GM12878 (cell line): Measurements from ENCODE around the gene FOXF1. TPM values are rescaled to one million over a fixed set of nuclear protein-coding genes. Genes with fewer than 3 reads are reported as not detected.

Experiments
- ATAC-seq: fragments of 200-7000 bp; cut with Tn5 transposase; 3 replicates; pipeline ENCODE4 v1.9.1; 2020; ENCODE audit warnings: mild to moderate bottlenecking, moderate library complexity
- BruUV-seq: library from RNA; stranded (reverse); fragments of 400-500 nt; replicated peaks from 2 replicates; lab custom pipeline; 2021; lab: Mats Ljungman, UMichigan
- CTCF ChIA-PET: fragments of 300-600 bp; sonication (Branson Sonifier 250); formaldehyde crosslinking; extraction: SDS; loops from one replicate; lab custom pipeline; 2021; ENCODE audit warnings: inconsistent platforms; lab: Yijun Ruan, JAX
- POLR2A ChIA-PET: fragments of 350-600 bp; formaldehyde crosslinking; extraction: SDS; loops from one replicate; lab custom pipeline; 2021; ENCODE audit warnings: inconsistent platforms; lab: Charles Lee
- RAD21 ChIA-PET: fragments of 300-600 bp; sonication (Branson Sonifier 250); formaldehyde crosslinking; loops from one replicate; lab custom pipeline; 2023; ENCODE audit warnings: antibody characterized with exemption; ENCODE audit not compliant: unreplicated experiment; lab: Charles Lee
- SMC1A ChIA-PET: fragments of 300-600 bp; sonication (Branson Sonifier 250); formaldehyde crosslinking; loops from one replicate; lab custom pipeline; 2023; ENCODE audit not compliant: unreplicated experiment, uncharacterized antibody; lab: Charles Lee
- DNase-seq: peaks from one replicate; pipeline ENCODE4 v3.0.0-alpha.2; 2011; ENCODE audit warnings: low read depth, low spot score
- FAIRE-seq: peaks from 3 replicates; lab custom pipeline; 2011; peaks lifted over from hg19 to GRCh38; lab: Jason Lieb, UNC
- H2AFZ ChIP-seq: 2 replicates; pipeline ENCODE4 v1.6.0; 2011; ENCODE audit warnings: low read depth, low read length, control low read depth; ENCODE audit not compliant: control insufficient read depth
- H3K27ac ChIP-seq: 2 replicates; pipeline ENCODE4 v1.5.1; 2011; ENCODE audit warnings: control low read depth; ENCODE audit not compliant: control insufficient read depth, insufficient read depth
- H3K27me3 ChIP-seq, 2 experiments: replicated peaks in 1 of 2; 2 replicates each; pipeline versions ENCODE4 v1.6.0 to v1.6.1; 2011; ENCODE audit warnings: low read length in 1 of 2; ENCODE audit not compliant: control insufficient read depth in 2 of 2, insufficient read depth in 2 of 2
- H3K36me3 ChIP-seq, 2 experiments: 2 replicates each; pipeline ENCODE4 v1.5.1; 2011; ENCODE audit warnings: low read length in 1 of 2; ENCODE audit not compliant: control insufficient read depth in 2 of 2, insufficient read depth in 2 of 2
- H3K4me1 ChIP-seq: 2 replicates; pipeline ENCODE4 v1.6.1; 2011; ENCODE audit warnings: mild to moderate bottlenecking, low read length, moderate library complexity, mixed read lengths; ENCODE audit not compliant: control insufficient read depth, insufficient read depth
- H3K4me2 ChIP-seq: 2 replicates; pipeline ENCODE4 v1.6.0; 2011; ENCODE audit warnings: control low read depth; ENCODE audit not compliant: control insufficient read depth, insufficient read depth
- H3K4me3 ChIP-seq: fragments of 200-600 bp; sonication (generic); 2 replicates; pipeline ENCODE4 v1.5.1; 2016
- H3K79me2 ChIP-seq: 2 replicates; pipeline ENCODE4 v1.6.0; 2011; ENCODE audit warnings: low read length; ENCODE audit not compliant: control insufficient read depth, insufficient read depth
- H3K9ac ChIP-seq: 2 replicates; pipeline ENCODE4 v1.8.0; 2011; ENCODE audit warnings: low read length, control low read depth, mixed read lengths; ENCODE audit not compliant: control insufficient read depth, insufficient read depth
- H3K9me3 ChIP-seq: replicated peaks from 3 replicates; pipeline ENCODE4 v1.5.1; 2011; ENCODE audit warnings: mild to moderate bottlenecking, low read length; ENCODE audit not compliant: control insufficient read depth, insufficient read depth
- H4K20me1 ChIP-seq: 2 replicates; pipeline ENCODE4 v1.6.0; 2011; ENCODE audit not compliant: control insufficient read depth, insufficient read depth
- HDAC6 ChIP-seq: fragments of 200-600 bp; sonication (generic); IDR thresholded peaks from one replicate; pipeline ENCODE4 v1.8.0; 2017; ENCODE audit warnings: antibody characterized with exemption; ENCODE audit not compliant: unreplicated experiment
- SMC3 ChIP-seq: IDR thresholded peaks from 2 replicates; pipeline ENCODE4 v1.6.1; 2011; ENCODE audit warnings: low read length, improper control_type of control experiment, borderline replicate concordance
- SP1 ChIP-seq: IDR thresholded peaks from one replicate; pipeline ENCODE4 v1.6.1; 2011; ENCODE audit warnings: low read depth, low read length
- SREBF1 ChIP-seq: IDR thresholded peaks from 2 replicates; pipeline ENCODE4 v1.6.1; 2012; ENCODE audit warnings: mild to moderate bottlenecking, low read length
- WGBS: methylation state at CpG from one replicate; pipeline ENCODE4 v1.1.6; 2016; ENCODE audit warnings: low lambda C conversion rate; ENCODE audit not compliant: insufficient replicate concordance, insufficient coverage; ENCODE audit errors: missing lambda C conversion rate; 5-methylcytosine and 5-hydroxymethylcytosine counted together
- in situ Hi-C: fragments of 300-500 bp; cut with MboI; formaldehyde crosslinking; loops from 9 replicates; pipeline ENCODE4 v1.14.3; 2018; ENCODE audit warnings: mixed read lengths
- intact Hi-C: fragments of 100-400 bp; cut with micrococcal nuclease; formaldehyde crosslinking; loops from one replicate; pipeline ENCODE4 v1.14.2; 2022; ENCODE audit not compliant: unreplicated experiment
- polyA plus RNA-seq, 11 experiments: library from polyadenylated mRNA; depleted of rRNA in 4 of 11; unstranded in 6 of 11; stranded (reverse) in 5 of 11; fragments of >200 nt; fragmentation: Nextera tagmentation in 4 of 11; fragmentation: Illumina TruSeq in 1 of 11; extraction: Ambion mirVana in 4 of 11; extraction: Trizol in 1 of 11; gene quantifications; 1 replicate in 1 of 11; 2 replicates in 10 of 11; pipeline versions ENCODE4 v1.2.1 to v1.2.3, GENCODE V29; 2011 to 2016; ENCODE audit warnings: inconsistent platforms in 2 of 11, missing spikeins in 2 of 11, low read depth in 1 of 11
- total RNA-seq, 4 experiments: library from RNA; depleted of rRNA in 3 of 4; stranded (reverse); fragments of >200 nt in 3 of 4; fragmentation: Illumina TruSeq in 1 of 4; extraction: Trizol in 1 of 4; gene quantifications; 2 replicates each; pipeline versions ENCODE4 v1.2.1 to v1.2.3, GENCODE V29; 2013 to 2021
- TF ChIP-seq, protein P1 (sequence below): fragments of 450-650 bp; IDR thresholded peaks from 2 replicates; pipeline ENCODE4 v1.6.1; 2016; ENCODE audit warnings: mild to moderate bottlenecking
- TF ChIP-seq, protein P2 (sequence below): fragments of 150-350 bp; IDR thresholded peaks from 2 replicates; pipeline ENCODE4 v1.6.1; 2014; ENCODE audit warnings: mild to moderate bottlenecking, low read depth, low read length

FOXF1 gene
- total and polyA plus RNA-seq, 10 of the 15 experiments (the other 5 are each of a cell fraction or from before 2014, with no cell fraction given): 0.01 TPM; not detected in 9

DNA sequence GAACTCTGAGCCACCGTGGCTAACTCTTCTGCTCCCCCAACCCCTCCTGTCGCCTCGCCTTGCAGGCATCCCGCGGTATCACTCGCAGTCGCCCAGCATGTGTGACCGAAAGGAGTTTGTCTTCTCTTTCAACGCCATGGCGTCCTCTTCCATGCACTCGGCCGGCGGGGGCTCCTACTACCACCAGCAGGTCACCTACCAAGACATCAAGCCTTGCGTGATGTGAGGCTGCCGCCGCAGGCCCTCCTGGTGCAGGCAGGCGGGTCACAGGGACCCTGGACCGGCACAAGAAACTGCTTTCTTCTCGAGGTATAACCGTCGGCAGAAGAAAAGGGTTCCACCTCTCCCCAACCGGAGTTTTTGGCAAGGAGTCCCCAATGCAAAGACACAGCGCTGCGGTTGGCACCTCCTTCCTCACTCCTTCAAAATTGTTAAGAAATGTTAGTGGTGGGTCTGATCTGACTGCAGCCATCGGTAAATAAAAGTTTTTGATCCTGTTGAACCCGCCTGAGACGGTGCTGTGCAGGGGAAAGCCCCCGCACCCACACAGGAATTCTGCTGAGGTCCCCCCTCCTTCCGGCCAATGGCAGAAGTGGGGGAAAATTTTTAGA lies 2.6 kb downstream of the FOXF1 start (continued):
- TF ChIP-seq, protein P1, sequence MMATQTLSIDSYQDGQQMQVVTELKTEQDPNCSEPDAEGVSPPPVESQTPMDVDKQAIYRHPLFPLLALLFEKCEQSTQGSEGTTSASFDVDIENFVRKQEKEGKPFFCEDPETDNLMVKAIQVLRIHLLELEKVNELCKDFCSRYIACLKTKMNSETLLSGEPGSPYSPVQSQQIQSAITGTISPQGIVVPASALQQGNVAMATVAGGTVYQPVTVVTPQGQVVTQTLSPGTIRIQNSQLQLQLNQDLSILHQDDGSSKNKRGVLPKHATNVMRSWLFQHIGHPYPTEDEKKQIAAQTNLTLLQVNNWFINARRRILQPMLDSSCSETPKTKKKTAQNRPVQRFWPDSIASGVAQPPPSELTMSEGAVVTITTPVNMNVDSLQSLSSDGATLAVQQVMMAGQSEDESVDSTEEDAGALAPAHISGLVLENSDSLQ: no peak
- no peak for TF ChIP-seq SMC3
- TF ChIP-seq, protein P2, sequence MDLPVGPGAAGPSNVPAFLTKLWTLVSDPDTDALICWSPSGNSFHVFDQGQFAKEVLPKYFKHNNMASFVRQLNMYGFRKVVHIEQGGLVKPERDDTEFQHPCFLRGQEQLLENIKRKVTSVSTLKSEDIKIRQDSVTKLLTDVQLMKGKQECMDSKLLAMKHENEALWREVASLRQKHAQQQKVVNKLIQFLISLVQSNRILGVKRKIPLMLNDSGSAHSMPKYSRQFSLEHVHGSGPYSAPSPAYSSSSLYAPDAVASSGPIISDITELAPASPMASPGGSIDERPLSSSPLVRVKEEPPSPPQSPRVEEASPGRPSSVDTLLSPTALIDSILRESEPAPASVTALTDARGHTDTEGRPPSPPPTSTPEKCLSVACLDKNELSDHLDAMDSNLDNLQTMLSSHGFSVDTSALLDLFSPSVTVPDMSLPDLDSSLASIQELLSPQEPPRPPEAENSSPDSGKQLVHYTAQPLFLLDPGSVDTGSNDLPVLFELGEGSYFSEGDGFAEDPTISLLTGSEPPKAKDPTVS: no peak
- TF ChIP-seq, all 136 proteins: peak for 0

DNA sequence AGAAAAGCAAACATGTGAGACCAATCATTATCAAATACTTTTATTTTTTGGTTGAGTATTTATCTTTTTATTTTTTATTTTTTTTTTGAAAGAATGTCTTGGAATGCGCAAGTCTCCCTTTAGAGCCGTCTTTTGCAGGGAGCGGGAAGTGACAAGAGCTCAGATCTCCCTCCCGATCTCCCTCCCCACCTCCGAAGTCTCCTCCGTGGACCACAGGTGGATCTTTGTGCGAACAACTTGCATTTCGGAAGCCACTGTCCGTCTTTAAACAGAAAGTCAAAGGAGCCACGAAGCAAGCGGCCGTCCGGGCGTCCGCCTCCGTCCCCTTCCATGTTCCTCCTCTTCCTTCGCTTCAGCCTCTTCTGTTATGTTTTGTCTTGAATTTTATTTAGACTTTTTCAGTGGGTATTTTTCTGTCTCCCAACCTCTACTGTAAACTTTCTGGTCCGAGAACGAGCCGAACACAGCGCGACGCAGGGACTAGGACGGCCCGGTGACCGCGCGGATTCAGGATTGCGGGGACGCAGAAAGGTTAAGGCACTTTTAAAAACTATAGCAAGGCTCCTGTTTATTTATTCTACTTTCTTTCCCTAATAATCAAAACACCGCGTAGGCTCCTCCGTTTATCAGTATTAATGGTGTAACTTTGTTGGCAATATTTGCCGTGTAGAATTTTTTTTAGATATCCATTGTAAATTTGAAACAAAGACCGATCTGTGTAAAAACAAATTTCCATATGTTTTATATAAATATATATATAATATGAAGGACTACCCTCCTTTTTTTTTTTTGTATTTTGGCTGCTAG lies 3.3 kb downstream of the FOXF1 start:
- 73% methylated on average over 35 of the region's 35 CpGs for WGBS
- Histone ChIP-seq H3K27ac (no peak overlapping the region), H4K20me1 (no peaks in the 10 kb centered on the region), H3K9me3 (no peaks in the 10 kb centered on the region), H3K4me3 (no peak overlapping the region), H3K27me3 (peaks cover 13 to 16% of the 10 kb centered on the region in 2 experiments), H2AFZ (no peak overlapping the region), H3K4me2 (no peak overlapping the region), H3K79me2 (no peaks in the 10 kb centered on the region), H3K9ac (no peak overlapping the region), H3K4me1 (no peaks in the 10 kb centered on the region; the same call in 1 of the 2 replicates), H3K36me3 (no peaks in the 10 kb centered on the region)
- in situ Hi-C loops (loop anchor here (10.0 kb wide), 1 partner anchor 469 kb away; no protein-coding TSS in a partner anchor), intact Hi-C loops (loop anchor here (10.0 kb wide), 1 partner anchor 469 kb away; no protein-coding TSS in a partner anchor)
- no peak for ATAC-seq
- TF ChIP-seq HDAC6 (no peak), SP1 (no peak), SREBF1 (no peak)
- no TSS peak for BruUV-seq
- POLR2A ChIA-PET: no interaction called here
- DNase-seq: no peak
- RAD21 ChIA-PET: no interaction called here
- no peak for FAIRE-seq
- SMC1A ChIA-PET: no interaction called here
- CTCF ChIA-PET: no interaction called here
